ENCODE data around the gene ABCA5. TPM values are rescaled to one million over a fixed set of nuclear protein-coding genes. Genes with fewer than 3 reads are reported as not detected.
A peak's percentile ranks its signal among the peaks of the same experiment; 100 is the strongest.

ABCA5 gene
- polyA plus RNA-seq, 4 donors, result 11.4 to 38.4 (median 29.8) TPM

DNA sequence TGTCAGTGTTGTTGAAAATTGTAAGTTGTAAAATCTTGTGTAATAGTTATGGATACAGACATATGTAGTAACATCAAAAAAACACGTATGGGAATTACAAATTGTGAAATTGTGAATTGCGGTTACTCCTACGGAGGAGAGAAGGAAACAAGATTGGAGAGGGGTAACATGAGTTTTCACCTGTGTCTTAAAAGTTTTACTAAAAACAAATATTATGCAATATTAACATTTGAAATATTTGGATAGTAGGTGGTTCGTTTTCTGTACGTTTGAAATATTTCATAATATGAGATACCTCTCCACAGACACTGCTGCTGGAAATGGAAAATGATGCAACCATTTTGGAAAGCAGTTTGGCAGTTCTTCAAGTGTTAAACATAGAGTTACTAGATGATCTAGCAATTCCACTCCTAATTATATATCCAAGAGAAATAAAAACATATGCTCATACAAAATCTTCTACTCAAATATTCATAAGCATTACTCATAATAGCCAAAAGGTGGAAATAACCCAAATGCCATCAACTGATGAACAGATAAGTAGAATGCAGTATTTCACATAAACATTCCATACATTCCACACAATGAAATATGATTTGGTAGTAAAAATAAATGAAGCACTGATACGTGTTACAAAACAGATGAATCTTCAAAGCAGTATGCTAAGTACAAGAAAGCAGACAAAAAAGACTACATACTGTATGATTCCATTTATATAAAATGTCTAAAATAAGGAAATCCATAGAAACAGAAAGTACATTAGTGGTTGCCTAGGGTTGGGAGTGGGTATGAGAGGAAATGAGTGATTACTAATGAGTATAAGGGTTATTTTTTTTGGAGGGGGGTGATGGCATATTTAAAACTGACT, 57.6 kb downstream of the ABCA5 start:
- DNase-seq (ENCODE audit: low read depth in 4 of 4, low spot score in 3 of 4), result no peak

DNA sequence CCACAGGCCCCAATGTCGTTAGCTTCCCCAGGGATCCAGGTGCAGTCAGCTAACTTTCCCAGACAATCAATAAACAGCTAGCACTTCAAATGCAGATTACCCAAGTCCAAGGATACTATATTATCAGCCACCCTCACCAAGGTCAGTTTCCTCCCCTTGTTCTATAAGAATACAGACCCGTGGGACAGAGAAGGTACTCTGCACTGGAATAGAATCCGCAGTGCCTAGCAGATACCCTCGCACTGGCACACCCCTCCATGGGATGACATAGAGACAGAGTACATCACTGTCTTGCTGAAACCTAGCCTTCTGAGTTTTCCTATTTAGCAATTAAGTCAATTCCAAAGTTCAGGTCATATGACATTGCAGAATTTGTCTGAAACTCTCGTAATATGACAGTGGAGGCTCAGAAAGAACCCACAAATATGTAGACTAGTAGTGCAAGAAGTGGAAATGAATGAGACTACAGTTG, 58.4 kb downstream of the ABCA5 start:
- DNase-seq (ENCODE audit: low read depth in 4 of 4, low spot score in 3 of 4), result no peak

DNA sequence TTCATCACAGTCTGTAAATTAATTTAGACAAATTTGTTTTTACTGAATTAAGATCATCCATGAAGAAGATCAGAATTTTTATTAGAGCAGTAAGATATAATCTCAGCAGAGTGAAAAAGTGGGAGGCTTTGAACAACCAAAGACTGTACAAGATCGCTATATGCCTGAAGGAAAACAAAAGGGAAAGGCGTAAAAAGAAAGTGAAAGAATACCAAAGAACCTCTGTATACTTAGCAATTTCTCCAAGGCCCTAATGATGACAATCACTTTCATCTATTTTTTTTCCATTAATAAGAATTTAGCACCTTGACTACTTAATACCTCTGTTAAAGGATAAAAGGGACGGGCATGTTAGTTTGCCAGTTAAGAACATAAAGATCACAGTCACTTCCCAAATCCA, 59.7 kb downstream of the ABCA5 start:
- no peak for DNase-seq (ENCODE audit: low read depth in 4 of 4, low spot score in 3 of 4)

GRCh38 chr17:69265873-69266272, 61.1 kb downstream of the ABCA5 start:
- no peak for DNase-seq (ENCODE audit: low read depth in 4 of 4, low spot score in 3 of 4)

DNA sequence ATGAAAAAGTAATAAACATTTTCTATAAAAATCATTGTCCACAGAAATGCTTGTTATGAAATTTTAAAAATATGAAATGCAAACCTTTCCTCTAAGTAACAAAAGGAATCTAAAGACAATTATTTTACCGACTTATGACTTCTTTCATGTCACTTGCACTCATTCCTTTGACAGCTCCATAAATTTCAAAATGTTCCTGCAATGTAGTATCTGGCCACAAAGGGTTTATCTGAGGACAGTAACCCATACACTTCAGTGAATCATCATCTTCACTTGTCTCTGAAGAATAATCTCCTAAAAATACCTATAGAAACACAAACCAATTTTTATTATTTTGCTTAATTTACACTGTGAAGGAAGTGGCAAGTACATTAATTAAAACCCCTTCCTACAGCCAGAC, 72.7 kb downstream of the ABCA5 start:
- DNase-seq (ENCODE audit: low read depth in 4 of 4, low spot score in 3 of 4), result no peak

DNA sequence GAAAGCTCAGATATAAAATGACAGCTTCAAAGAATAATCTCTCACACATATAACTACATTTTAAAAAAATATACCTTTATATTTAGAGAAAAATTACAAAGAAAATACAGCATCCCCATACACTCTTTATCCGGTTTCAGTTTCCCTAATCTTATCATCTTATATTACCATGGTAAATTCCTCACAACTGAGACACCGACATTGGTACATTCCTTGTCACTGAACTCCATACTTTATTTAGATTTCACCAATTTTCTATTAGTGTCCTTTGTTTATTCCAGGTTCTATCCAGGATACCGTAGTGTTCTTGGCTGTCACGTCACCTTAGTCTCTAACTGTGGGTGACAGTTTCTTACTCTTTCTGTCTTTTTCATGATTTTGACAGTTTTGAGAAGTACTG, 76.3 kb downstream of the ABCA5 start:
- no peak for DNase-seq (ENCODE audit: low read depth in 4 of 4, low spot score in 3 of 4)

DNA sequence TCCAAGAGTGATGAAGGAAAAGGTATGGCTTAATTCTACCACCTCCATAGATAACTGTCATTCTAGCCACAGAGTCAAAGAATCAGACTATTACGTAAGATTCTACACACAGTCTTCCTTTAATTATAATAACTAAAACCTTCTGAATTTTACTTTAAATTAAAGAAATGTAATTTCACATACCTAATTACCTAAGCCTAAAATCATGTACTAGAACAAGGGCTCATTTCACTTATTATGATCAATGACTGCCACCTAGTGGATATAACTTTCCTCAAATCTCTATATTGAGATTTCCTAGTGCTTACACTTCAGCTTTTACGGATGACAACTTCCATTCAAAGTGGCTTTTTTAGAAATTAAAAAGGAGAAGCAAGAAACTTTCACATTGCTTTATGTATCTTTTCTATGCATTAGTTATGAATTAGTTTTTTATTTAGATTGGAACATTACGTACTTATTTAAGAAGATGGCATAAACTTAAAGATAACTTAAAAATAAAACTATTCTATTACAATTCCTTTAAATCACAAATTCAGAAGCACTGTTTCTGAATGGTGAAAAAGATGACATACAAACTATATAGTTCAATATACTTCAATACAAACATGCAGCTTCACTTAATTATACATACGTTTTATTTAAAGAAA, 80.1 kb downstream of the ABCA5 start:
- peak in 3 of 4 donors; percentile 16 to 35 (median 27) for DNase-seq (ENCODE audit: low read depth in 4 of 4, low spot score in 3 of 4)

DNA sequence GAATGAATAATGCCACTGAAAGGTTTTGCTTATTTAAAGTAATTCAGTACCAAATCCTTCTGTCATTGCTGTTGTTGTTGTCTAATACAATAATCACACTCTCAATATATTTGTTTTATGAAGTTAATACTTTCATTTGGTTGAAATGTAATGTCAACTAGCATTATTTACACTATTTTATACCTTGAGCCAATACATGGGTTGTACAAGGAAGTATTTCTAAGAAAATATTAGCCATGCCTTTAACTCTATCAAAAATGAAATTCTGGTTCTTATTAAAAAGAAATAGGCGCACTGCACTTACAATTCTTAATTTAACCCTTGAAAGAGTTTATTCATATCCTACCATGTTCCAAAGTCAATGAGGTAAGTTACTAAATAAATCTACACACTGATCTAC, 80.7 kb downstream of the ABCA5 start:
- DNase-seq (ENCODE audit: low read depth in 4 of 4, low spot score in 3 of 4), result no peak

DNA sequence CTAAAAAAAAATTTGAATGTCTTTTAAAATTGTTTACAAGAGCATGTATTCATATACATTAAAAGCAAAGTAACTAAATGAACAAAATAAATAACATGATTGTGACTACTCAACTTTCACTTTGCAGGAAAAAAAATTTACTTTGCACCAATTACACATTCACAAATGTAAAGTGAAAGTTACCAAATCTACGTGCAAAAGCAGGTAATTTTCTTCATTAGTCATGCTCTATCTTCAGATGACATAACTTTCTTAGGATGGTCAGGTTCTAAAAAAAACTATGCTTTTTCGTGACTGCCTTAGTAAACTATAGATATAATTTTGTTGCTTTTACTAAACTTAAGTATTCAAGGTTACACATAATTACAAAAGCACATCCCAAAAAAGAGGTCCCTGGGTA, 81.3 kb downstream of the ABCA5 start:
- no peak for DNase-seq (ENCODE audit: low read depth in 4 of 4, low spot score in 3 of 4)

GRCh38 chr17:69239611-69240600, 87.0 kb downstream of the ABCA5 start:
- no peak for DNase-seq (ENCODE audit: low read depth in 4 of 4, low spot score in 3 of 4)

DNA sequence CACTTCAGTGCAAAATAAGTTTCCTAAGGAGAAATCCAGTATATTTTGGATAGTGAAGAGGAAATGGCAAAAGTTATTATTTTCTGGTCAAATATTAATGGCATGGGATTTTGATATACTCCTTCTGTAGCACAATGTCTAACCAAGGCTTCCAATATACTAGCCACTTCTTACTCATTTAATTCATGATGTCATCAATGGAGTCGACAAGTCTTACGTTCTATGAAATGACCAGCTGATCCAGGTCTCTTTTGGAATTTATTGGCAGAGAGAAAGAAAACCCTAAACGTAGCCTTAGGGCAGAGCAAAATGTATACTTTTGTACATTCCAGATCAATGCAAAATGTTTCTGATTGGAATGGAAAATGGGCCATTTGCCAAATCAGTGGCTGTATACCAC, 90.0 kb downstream of the ABCA5 start:
- no peak for DNase-seq (ENCODE audit: low read depth in 4 of 4, low spot score in 3 of 4)

DNA sequence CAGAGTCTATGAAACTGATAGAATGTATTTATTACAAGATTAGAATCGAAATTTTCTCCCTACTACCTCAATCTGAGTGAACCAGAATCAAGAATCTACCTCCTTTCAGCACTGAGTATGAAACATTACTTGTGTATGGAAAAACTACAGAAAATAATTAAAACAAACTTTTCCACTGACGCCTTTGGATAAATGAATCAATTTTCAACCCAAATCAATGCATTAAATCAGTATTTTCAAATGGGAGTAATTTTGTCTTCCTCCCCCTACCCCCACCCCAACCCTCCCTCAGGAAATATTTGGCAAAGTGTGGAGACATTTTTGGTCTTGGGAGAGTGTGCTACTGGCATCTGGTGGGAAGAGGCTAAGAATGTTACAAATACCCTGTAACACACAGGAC, 90.5 kb downstream of the ABCA5 start:
- DNase-seq (ENCODE audit: low read depth in 4 of 4, low spot score in 3 of 4), result no peak

DNA sequence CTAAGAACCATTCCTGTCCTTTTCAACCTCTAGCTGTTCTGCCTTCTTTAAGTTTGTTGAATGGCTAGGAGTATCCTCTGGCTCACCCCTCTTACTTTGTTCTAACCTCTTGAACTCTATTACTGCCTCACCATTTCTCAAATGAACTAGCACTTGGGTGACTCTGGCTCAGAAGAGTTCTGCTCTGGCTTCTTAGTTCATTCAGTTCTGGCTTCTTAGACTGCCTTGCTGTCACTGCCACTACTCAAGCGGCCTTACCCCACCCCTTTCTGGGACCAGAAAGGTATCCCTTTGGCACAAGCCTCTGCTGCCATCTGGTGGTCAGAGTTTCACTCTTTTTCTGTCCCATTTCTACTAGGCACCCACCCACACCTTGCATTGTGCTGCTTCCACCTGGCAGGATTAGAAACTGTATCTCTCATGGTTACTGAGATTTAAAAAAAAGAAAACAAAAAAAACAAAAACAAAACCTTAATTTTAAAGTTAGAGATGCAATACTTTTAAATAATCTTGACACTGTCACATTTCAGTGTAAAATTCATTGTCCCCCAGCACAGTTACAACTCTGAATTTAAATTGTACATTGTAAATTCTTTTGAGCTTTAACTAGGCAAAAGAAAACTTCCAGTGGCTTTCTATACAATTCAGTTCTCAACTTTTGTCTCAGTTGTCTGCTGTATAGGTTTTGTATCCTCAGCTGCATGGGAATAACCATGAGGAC, 91.4 kb downstream of the ABCA5 start:
- DNase-seq (ENCODE audit: low read depth in 4 of 4, low spot score in 3 of 4), result peak; percentile 52 to 70 (median 66)

GRCh38 chr17:69232650-69233049, 94.3 kb downstream of the ABCA5 start:
- no peak for DNase-seq (ENCODE audit: low read depth in 4 of 4, low spot score in 3 of 4)

- DNase-seq (ENCODE audit: low read depth in 4 of 4, low spot score in 3 of 4), result no peak
These were observed 95.4 kb downstream of the ABCA5 start for GRCh38 chr17:69231521-69231920.

DNA sequence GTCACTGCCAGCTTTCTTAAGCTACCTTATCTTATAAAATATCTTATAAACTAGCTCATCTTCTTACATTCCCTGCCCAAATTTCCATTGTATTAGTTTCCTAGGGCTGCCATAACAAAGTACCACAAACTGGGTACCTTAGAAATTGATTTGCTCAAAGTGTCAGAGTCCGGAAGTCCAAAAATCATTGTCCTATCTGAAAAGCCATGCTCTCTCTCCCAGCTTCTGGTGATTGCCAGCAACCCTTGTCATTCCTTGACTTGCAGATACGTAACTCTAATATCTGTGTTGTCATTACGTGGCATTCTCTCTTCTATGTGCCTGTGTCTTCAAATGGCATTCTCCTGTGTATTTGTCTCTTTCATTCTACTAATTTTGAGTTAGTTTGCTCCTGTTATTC, 96.0 kb downstream of the ABCA5 start:
- no peak for DNase-seq (ENCODE audit: low read depth in 4 of 4, low spot score in 3 of 4)

- no peak for DNase-seq (ENCODE audit: low read depth in 4 of 4, low spot score in 3 of 4)
These were observed 98.4 kb downstream of the ABCA5 start, which contains the start of gene ABCA10 for GRCh38 chr17:69228576-69228975. Gene ABCA10, minus strand, starts transcription at chr17:69228824. Its CDS starts 3,466 bp downstream, at chr17:69225358.

- no peak for DNase-seq (ENCODE audit: low read depth in 4 of 4, low spot score in 3 of 4)
These were observed 98.9 kb downstream of the ABCA5 start for GRCh38 chr17:69228018-69228417.

DNA sequence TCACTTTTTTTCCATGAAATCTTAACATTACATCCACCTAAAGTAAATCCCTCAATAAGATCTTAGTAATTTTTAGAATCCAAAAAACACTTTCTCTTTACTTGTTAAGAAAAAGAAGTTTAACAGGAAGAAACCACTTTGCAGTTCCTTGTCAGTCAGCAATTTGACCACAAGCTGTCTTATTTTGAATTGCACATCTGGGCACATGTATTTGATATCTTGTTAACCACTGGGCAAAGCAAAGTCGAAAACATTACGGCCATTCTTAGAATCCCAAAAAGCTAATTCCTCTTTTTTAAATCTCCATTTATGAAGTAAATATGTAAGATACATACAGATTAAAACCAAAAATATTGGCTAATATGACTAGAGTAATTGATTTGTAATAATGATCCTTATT, 99.4 kb downstream of the ABCA5 start:
- DNase-seq (ENCODE audit: low read depth in 4 of 4, low spot score in 3 of 4), result no peak

DNA sequence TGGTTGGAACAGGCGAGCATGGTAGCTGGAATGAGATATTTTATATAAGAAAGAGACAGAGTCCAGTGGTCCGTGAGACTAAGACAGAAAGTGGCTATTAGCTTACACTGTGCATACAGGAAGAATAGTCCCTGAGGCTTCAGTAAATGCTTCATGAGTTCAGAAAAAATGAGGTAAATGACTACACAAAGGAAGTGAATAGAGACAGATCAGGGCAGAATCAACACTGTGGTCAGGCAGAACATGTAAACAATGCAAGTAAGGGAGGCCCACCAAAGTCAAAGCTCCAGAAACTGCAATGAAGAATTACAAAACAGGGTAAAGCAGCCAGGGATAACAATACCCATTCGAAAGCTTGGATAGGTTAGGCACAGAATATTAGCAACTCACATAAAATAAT, 103.1 kb downstream of the ABCA5 start:
- DNase-seq (ENCODE audit: low read depth in 4 of 4, low spot score in 3 of 4), result peak in 2 of 4 donors; percentile 3 to 15
